Stimulated activated CD8-positive, alpha-beta memory T cell treated with anti-CD3 and anti-CD28 coated beads, Interleukin-15, amount 100 ng/mL, for 1 hour (primary cell): Measurements from ENCODE around the gene DNAH1.

Experiments
- DNase-seq: peaks from one replicate; pipeline ENCODE4 v3.0.0-alpha.2; 2020; ENCODE audit warnings: low read depth

DNAH1 gene

GRCh38 chr3:52388348-52388821 lies 72.3 kb downstream of the DNAH1 start:
- DNase-seq = no peak

- DNase-seq = no peak
These were observed 72.8 kb downstream of the DNAH1 start for GRCh38 chr3:52388933-52389332.

GRCh38 chr3:52391096-52391495 lies 75.0 kb downstream of the DNAH1 start:
- DNase-seq = no peak

- DNase-seq = no peak
These were observed 76.3 kb downstream of the DNAH1 start for GRCh38 chr3:52392216-52392930.

GRCh38 chr3:52393131-52393807 lies 77.2 kb downstream of the DNAH1 start:
- no peak for DNase-seq

GRCh38 chr3:52393959-52394670 lies 78.0 kb downstream of the DNAH1 start:
- no peak for DNase-seq

- DNase-seq = no peak
These were observed 78.8 kb downstream of the DNAH1 start for GRCh38 chr3:52394751-52395502.

- DNase-seq = no peak
These were observed 79.4 kb downstream of the DNAH1 start for GRCh38 chr3:52395503-52395865.

GRCh38 chr3:52396011-52396906 lies 80.1 kb downstream of the DNAH1 start:
- DNase-seq = no peak

- no peak for DNase-seq
These were observed 80.9 kb downstream of the DNAH1 start for GRCh38 chr3:52396907-52397591.

- DNase-seq = no peak
These were observed 81.7 kb downstream of the DNAH1 start for GRCh38 chr3:52397676-52398399.

- no peak for DNase-seq
These were observed 82.6 kb downstream of the DNAH1 start for GRCh38 chr3:52398670-52399081.

- DNase-seq = no peak
These were observed 83.0 kb downstream of the DNAH1 start for GRCh38 chr3:52399131-52399530.

- no peak for DNase-seq
These were observed 83.5 kb downstream of the DNAH1 start for GRCh38 chr3:52399593-52399992.

GRCh38 chr3:52400275-52400793 lies 84.2 kb downstream of the DNAH1 start:
- DNase-seq = no peak

GRCh38 chr3:52401021-52401420 lies 84.9 kb downstream of the DNAH1 start:
- DNase-seq = no peak

- DNase-seq = no peak
These were observed 85.4 kb downstream of the DNAH1 start for GRCh38 chr3:52401551-52401950.

GRCh38 chr3:52402101-52402521 lies 86.0 kb downstream of the DNAH1 start:
- no peak for DNase-seq

- DNase-seq = no peak
These were observed 86.7 kb downstream of the DNAH1 start for GRCh38 chr3:52402706-52403270.
